ENCODE measurements around the gene HABP2.

DNA sequence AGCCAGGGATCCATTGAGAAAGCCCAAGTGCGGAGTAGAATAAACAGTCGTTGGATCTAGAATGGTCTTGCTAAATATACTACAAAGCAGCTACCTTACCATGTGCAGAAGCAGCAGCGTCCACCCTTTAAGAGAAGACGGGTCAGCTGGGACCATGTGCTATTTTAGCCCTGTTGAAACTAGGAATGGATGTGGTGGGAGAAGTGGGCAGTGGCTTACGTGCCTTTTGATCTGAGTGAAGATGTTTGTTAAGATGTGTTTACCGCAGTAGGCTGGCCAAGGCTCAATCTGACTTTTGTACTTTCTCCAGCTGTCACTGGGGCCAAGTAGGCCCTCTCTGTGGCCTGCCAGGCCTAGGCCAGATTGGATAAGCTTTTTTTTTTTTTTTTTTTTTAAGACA is 9.2 kb downstream of the HABP2 start:
- TF ChIP-seq, protein P1, sequence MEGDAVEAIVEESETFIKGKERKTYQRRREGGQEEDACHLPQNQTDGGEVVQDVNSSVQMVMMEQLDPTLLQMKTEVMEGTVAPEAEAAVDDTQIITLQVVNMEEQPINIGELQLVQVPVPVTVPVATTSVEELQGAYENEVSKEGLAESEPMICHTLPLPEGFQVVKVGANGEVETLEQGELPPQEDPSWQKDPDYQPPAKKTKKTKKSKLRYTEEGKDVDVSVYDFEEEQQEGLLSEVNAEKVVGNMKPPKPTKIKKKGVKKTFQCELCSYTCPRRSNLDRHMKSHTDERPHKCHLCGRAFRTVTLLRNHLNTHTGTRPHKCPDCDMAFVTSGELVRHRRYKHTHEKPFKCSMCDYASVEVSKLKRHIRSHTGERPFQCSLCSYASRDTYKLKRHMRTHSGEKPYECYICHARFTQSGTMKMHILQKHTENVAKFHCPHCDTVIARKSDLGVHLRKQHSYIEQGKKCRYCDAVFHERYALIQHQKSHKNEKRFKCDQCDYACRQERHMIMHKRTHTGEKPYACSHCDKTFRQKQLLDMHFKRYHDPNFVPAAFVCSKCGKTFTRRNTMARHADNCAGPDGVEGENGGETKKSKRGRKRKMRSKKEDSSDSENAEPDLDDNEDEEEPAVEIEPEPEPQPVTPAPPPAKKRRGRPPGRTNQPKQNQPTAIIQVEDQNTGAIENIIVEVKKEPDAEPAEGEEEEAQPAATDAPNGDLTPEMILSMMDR (IDR thresholded peaks at IDR 0.05), result no peak
- TF ChIP-seq POLR2A (IDR thresholded peaks at IDR 0.05), result no peak
